Embryonic facial prominence (tissue), 1 donor: ENCODE data around the gene L3MBTL4.
"Not testable (repeated sequence)": the region's sequence is repeated elsewhere in the genome, so short reads cannot be mapped to it uniquely, and the experiment has no call there.

Experiments
- DNase-seq: peaks from one replicate; pipeline ENCODE4 v3.0.0-alpha.2; 2016; ENCODE audit errors: extremely low spot score

The L3MBTL4 gene

DNA sequence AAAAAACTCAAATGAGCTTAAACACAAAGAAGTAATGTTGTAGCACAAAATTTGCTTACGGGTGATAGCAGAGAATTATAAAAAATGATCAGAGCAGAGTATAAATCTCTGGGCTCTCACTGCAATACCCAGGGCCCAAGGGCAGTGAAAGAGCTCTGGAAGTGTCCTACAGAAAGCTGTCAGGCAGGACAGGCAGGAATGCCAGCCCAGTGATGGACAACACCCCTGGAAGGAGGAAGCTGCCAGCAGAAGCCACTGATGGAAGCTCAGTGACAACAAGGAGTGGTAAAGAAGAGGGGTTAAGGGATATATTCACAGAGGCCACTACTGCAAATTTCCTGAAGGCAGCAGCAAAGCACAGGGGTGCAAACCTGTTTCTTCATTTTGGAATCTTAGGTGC is 214.9 kb downstream of the L3MBTL4 start:
- no peak for DNase-seq

DNA sequence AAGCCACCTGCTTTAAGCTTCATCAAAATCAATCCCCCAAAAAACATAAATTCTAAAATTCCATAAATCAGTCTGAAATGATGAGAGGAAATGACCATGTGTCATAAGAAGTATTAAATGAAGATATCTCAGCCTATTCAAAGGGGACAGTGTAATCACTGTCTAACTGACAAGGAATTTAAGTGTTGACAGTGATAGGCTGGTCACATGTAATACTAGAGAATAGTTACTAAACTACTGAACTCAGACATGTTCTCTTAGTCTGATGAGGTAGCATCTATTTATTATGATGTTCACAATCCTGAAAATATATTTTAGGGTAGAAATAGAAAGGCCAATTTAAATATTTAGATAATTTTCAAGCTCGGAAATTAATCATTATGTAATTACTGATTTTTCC is 216.1 kb downstream of the L3MBTL4 start:
- DNase-seq, result no peak

DNA sequence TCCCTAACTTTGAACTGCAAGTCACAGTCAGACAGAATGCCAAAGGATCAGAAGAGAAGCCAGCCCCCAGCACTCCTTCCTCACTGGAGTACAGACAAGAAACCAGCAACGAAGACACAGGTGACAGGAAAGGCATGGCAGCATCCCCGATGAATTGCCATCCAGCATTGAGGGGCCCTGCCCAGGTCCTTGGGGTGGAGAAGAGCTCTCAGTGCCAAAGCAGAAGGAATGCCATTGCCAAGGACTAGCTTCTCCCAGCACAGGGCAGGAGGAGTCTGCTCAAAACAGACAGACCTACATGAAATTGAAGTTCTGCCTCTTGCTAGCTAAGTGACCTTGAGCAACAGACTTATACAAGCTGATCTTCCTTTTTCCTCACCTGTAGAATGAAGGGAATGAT is 220.1 kb downstream of the L3MBTL4 start:
- no peak for DNase-seq

DNA sequence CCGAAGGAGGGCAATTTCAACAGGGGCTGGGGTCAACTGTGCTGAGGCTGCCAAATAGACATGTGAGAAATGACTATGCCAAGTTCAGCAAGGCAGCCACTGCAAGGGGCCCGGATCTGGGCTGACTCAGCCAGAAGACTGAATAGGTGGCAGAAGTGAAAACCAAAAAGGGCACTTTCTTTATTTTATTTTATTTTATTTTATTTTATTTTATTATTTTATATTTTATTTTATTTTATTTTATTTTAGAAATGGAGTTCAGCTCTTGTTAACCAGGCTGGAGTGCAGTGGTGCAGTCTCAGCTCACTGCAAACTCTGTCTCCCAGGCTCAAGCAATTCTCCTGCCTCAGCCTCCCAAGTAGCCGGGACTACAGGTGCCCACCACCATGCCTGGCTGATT is 228.9 kb downstream of the L3MBTL4 start:
- DNase-seq, result not testable (repeated sequence)

DNA sequence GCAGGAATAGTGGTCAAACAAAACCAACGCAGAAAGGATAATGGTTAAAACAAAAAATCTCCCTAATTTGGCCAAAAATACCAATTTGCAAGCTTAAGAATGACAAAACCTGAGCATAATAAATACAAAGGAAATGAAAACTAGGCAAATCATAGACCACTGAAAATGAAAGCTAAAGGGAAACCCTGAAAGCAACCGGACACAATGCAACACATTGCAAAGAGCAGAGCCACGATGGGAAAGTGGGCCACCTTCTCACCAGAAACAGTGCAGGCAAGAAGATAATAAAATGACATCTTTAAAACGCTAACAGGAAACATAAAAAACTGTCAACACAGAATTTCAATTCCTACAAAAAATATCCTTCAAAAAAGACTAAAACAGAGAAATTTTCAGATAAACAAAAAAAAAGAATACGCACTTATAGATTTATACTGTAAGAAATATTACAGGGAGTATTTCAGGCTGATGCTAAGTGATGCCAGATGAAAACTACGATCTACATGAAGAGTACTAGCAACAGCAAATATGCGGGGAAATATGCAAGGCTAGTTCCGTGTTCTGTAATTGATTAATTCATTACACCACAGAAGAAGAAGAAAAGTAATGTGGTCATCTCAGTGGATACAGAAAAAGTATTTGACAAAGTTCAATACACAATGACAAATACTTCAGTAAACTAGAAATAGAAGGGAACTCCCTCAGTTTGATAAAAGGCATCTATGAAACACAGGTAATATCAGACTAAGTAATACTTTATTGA is 239.5 kb downstream of the L3MBTL4 start:
- no peak for DNase-seq

DNA sequence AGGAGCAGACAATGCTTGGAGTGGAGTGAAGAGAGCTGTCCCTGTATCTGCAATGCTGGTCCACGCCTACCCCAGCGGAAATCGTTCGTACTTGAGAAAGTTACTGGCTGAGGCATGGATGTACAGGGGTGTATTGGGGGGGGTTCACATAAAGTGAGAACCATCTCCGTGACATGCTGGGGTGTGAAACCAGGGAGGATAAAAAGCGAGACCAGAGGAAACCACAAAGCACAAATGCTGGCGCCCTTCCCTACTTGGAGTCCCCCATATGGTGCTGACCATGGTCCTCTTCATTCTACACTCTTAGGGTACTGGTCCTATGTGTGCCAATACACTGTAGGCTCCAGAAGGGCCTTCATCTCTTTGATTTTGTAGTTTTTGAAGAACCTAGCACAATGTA is 244.1 kb downstream of the L3MBTL4 start:
- DNase-seq, result no peak

DNA sequence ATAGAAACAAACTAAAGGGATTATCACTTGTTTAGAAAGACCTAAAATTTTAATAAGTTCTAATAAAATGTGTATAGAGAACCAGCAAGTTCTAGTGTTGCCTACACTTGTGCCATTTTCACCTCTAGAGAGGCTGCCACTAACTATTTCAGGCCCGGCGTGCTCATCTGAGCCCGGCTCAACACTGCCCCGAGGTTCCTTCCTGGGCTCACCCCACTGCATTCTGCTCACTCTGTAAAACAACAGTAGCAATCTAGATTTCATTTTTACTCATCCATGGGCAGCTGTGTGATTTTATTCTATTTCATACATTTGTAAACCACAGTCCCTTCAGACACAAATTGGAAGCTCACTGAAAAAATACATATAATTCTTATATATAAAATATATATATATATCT is 253.2 kb downstream of the L3MBTL4 start:
- DNase-seq, result no peak

DNA sequence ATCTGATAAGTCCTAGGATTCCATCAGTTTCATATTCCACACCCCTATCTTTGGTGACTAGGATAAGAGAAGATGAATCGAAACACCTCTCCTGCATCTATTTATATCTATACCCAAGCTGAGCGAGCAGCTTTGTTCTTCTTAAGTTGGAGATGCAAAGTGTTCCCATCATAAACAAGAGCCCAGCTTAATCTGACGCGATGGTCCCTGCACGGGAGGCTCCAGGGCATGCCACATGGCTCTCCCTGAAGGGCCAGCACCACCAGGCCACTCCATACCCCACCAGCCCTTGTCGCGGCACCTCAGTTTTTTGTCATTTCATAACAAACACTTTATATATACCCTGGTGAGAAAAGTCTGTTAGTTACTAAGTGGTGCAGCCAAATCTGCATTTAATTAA is 255.3 kb downstream of the L3MBTL4 start:
- DNase-seq, result no peak

DNA sequence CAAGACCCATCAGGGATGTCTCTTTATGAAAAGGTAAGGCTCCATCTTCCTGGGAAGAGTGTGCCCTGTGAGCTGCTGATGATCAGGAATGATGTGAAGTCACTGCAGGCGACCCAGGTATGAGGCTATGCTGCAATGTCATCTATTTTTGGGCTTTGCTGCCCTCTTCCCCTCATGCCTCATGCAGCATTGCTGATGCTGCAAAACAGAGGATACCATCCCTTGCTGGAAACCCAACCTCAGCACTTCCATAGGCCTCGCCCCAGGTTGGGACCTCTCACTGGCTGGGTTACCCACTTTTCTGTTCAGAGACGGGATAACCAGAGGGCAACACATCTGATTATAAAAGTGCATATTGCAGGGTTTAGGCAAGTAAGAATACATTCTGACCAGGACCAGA is 255.8 kb downstream of the L3MBTL4 start:
- DNase-seq, result no peak

DNA sequence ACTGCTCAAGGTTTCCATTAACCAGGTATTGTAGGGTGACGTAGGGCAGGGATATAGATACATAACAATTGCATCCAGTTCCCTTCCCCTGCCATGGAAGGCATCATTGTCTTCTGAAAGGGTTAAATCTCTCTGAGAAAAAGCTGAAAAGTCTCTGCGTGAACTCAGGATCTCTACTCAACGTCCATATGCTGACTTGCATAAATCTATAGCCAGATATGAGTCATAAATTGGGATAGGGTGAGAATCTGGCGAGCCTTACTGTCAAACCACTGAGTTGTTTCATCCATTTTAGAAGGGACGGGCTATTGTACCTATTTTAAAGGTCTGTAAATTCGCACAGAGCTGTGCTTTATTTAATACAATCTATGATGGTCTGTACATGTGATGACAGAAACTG is 258.3 kb downstream of the L3MBTL4 start:
- no peak for DNase-seq

DNA sequence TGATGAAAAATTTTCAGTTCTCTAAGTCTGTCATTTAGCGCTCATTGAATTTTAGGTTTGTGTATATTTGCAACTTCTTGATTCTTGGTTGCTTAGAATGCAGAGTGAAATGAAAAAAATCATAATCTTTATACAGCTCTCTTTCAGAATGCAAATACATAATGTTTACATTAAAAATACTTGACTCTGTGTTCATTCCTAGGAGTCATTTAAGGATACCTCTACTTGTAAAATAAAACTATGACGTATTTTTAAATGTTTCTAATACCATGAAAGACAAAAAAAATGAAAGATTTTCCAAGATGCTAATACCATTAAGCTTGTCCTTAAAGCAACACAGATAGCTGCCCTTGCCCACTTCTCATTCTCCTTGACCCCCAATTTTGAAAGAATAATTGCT is 259.0 kb downstream of the L3MBTL4 start:
- no peak for DNase-seq

DNA sequence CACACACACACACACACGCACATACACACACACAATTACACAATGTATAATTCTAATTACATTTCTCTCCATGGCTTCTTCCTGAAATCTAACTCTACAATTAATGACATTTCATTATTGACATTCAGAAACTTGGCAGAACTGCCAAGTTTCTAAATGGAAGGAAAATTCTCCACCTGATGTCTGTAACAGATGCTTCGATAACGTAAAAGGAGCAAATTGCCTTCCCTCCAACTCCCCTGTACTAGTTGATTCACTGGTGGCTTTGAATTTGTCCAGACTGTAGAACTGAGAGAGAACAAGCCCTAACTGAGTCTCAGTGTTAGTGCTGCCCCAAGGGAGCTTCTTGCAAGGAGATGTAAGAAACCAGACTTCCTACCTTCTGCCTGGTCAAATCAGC is 264.3 kb downstream of the L3MBTL4 start:
- no peak for DNase-seq

DNA sequence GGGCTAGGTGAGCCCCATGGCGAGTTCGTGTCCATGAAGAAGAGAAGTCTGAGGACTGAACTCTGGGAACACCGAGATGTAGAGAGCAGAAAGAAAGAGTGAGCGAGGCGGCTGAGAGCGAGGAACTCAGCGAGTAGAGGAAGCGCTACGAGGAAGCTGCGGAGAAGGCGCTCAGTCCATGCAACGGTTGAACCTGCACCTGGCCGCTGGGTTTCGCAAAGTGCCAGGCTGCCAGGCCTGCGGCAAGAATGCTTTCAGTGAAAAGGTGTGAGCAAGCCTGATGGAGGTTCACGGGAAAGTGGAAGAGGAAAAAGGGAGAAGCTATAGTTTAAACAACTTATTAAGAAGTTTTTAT is 268.4 kb downstream of the L3MBTL4 start:
- DNase-seq, result no peak

DNA sequence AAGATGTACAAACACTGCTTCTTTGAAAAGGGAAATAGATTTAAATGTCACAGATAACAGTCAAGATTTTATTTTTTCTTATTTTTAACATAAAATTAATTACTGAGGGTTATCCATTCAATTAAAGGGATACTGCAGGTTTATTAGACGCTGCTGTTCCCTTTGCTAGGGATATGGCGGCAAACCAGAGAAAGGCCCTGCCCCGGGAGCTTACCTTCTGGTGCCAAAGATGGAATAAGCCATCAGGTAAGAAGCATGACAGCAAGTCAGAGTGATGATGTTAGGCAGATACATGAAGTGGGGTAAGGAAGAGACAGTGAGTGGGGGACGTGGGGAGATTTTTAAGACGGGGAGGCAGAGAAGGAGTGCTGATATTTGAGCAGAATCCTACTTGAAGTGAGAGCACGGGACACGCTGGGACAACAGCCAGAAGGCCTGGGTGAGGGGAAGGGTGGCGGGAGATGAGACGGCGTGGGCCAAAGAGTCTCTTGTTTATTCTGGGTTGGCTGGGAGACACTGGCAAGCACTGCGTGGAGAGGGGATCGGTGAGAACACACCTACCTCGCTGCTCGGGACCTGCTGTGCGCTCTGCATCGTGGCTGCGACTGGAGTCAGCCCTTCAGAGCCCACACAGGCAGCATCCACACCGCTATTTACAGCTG is 268.9 kb downstream of the L3MBTL4 start:
- no peak for DNase-seq

DNA sequence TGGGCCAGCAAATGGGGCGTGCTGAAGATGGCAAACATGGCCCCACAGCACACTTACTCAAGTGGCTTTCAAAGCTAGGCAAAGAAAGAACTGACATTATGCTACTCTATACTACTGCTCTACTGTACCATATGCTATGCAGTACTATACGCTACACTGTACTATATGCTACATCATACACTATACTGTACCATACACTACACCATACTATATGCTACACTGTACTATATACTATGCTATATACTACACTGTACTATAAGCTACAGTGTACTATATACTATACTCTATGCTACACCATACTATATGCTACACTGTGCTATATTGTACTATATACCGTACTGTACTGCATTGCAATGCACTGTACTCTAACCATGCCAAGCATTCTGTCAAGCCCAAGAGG is 275.7 kb downstream of the L3MBTL4 start:
- no peak for DNase-seq

DNA sequence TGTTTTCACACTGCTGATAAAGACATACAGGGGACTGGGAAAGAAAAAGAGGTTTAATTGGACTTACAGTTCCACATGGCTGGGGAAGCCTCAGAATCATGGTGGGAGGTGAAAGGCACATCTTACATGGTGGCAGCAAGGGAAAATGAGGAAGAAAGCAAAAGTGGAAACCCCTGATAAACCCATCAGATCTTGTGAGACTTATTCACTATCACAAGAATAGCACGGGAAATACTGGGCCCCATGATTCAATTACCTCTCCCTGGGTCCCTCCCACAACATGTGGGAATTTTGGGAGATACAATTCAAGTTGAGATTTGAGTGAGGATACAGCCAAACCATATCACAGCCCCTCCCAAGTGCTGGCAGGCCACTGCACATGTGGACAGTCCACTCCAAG is 278.8 kb downstream of the L3MBTL4 start:
- DNase-seq, result not testable (repeated sequence)

DNA sequence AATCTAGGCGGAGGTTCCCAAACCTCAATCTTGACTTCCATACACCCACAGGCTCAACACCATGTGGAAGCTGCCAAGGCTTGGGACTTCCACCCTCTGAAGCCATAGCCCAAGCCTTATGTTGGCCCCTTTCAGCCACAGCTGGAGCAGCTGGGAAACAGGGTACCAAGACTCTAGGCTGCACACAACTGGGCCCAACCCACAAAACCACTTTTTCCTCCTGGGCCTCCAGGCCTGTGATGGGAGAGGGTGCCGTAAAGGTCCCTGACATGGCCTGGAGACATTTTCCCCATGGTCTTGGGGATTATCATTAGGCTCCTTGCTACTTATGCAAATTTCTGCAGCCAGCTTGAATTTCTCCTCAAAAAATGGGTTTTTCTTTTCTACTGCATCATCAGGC is 279.7 kb downstream of the L3MBTL4 start:
- not testable (repeated sequence) for DNase-seq

DNA sequence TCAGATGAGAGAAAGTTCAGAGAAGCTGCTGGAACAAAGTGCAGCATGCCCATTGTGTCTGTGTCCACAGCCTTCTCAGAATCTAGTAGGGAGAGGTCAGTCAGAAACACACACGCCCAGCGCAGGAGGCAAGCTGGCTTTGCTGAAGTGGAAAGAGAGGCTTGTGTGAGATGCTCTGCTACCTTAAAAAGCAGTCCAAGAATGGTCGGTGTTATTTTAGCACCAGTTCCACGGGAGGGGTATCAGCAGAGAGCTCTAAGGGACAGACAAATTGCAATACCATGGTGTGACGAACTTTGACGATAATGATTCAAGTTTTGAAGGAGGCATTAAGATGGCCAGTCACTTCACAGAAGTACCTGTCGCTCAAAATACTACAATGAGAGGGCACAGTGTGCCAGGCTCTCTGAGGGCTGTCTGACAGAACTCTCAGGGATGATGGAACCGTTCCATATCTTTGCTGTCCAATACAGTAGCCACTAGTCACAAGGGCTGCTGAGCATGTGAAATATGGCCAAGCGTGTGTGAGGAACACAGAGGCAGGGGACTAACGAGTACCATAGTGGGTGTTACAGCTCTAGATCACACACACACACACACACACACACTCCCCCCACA is 281.9 kb downstream of the L3MBTL4 start:
- DNase-seq, result no peak

DNA sequence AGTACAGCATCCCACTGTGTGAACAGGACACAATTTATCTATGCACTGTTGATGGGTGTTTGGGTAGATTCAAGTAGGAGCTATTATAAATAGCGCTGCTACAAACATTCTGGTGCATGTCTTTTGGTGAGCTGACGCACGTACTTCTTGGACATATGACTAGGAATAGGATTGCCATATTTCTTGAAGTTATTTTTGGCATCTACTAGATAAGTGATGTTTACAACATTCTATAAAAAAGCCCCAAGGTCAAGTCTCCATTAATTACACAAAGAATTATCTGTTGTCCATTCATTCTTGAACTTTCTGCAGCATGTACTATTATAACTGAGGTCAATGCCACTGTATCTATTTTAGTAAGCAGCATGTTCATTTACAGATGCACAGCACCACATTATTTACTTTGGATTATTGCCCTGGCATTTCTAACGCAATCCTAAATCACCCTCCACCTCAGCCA is 293.9 kb downstream of the L3MBTL4 start:
- DNase-seq, result no peak

DNA sequence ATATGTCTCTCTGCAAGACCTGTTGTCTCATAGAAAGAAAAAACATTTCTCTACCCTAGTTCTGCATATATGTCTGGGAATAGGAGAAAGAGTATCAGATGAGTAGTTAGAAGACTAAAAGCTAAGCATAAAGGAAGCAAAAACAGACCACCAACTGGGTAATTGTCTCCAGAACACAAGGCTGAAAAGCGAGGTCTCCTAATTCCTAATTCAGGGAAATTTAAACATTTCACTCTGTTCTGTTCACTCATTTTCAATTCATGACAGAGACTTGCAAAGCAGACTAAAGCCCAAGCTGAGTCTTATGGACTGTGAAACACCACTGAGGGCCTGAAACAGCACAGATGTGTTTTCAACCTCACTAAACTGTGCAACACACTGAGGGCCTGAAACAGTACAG is 294.9 kb downstream of the L3MBTL4 start:
- no peak for DNase-seq

DNA sequence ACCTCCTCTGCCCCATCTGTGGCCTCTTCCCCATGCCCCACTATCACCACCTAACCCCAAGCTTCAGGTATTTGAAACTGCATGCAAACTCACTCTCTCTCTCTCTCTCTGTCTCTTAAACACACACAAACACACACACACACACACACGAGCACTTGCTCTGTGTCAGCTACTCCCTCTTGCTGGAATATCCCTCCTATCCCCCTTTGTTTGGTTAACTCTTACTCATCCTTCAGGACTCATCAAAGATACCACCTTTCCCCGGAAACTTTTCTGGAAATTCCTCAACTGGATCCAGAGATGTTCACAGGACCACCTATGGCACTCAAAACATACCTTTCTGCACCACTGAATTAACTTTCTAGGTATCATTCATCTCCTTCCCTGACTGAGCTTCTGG is 296.6 kb downstream of the L3MBTL4 start:
- no peak for DNase-seq

DNA sequence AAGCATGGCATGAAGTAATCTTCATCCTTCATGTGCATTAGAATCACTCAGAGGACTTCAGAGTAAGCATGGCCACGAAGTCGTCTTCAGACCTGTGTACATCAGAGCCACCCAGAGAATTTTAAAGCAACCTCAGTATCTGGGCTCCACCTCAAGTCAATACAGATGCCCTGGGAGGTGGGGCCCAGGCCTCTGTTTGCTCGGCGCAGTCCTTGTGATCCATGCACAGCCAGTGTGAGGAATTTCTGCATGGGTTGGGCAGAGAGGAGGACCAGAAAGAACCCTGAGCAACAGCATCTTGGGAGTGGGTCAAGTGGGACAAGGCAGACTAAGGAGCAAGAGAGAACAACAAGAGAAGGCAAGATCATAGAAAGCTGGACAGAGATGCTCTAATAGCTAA is 299.0 kb downstream of the L3MBTL4 start:
- DNase-seq, result no peak

DNA sequence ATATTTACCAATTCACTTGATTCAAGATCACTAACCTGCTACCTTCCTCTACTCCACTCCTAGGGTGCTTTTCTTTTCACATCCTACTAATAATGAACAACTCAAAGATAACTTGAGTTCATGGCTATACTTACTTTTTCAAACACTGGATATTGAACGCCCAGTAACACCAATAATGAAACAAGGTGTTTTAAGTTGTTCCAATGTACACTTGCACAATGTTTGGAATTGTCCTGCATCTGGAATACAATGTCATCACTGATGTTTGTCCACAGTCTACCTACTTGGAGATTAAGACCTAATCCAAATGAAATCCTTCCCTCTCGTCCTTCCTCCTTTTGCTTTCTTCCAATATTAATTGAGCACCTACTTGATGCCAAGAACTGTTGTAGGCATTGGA is 301.1 kb downstream of the L3MBTL4 start:
- no peak for DNase-seq
